ENCODE measurements around the gene OR2Y1.
"Not testable (repeated sequence)": the region's sequence is repeated elsewhere in the genome, so short reads cannot be mapped to it uniquely, and the experiment has no call there.

OR2Y1 gene, protein sequence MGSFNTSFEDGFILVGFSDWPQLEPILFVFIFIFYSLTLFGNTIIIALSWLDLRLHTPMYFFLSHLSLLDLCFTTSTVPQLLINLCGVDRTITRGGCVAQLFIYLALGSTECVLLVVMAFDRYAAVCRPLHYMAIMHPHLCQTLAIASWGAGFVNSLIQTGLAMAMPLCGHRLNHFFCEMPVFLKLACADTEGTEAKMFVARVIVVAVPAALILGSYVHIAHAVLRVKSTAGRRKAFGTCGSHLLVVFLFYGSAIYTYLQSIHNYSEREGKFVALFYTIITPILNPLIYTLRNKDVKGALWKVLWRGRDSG

DNA sequence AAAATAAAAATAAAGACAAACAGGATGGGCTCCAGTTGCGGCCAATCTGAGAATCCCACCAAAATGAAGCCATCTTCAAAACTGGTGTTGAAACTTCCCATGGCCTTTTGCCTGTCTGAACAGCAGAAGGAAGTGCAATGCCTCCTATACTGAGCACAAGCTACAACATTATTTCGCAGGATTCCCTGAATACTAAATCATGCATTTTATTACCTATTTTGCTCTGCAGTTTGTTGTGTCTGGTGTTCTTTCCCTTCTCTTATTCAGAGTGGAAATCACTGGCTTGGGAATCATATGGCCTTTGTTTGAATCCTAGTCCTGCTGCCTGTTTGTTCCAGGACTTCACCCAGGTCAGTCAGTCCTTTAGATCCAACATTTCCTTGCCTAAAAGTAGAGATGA, at the start of gene OR2Y1:
Gene OR2Y1 (minus strand): TSS at position 101 of the 400 bp plus-strand sequence. CDS start 0 bp downstream, at position 101.
- no peak for DNase-seq

DNA sequence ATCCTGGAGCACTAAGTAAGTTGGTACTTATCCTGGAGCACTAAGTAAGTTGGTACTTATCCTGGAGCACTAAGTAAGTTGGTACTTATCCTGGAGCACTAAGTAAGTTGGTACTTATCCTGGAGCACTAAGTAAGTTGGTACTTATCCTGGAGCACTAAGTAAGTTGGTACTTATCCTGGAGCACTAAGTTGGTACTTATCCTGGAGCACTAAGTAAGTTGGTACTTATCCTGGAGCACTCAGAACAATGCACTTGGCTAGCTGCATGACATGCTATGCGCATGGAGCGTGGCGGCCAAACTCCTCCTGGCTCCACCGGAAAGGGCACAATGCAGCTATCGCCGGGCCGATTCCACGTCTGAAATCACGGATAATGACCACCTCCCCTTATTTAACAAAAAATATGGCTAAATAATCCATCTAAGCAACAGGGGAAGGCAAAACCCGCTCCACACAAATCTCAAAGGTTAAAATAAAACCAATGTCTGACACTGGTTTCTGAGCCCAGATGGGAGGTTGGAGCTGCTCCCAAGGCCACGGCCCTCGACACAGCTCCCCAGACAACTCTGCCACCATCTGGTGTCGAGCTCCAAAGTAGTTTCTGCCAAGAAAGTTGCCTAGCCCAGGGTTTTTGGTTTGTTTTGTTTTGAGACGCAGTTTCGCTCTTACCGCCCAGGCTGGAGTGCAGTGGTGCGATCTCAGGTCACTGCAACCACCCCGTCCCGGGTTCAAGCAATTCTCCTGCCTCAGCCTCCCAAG, 49.0 kb upstream of the OR2Y1 start:
- not testable (repeated sequence) for DNase-seq

- DNase-seq, result no peak
These were observed 48.0 kb upstream of the OR2Y1 start for GRCh38 chr5:180787711-180788431.

DNA sequence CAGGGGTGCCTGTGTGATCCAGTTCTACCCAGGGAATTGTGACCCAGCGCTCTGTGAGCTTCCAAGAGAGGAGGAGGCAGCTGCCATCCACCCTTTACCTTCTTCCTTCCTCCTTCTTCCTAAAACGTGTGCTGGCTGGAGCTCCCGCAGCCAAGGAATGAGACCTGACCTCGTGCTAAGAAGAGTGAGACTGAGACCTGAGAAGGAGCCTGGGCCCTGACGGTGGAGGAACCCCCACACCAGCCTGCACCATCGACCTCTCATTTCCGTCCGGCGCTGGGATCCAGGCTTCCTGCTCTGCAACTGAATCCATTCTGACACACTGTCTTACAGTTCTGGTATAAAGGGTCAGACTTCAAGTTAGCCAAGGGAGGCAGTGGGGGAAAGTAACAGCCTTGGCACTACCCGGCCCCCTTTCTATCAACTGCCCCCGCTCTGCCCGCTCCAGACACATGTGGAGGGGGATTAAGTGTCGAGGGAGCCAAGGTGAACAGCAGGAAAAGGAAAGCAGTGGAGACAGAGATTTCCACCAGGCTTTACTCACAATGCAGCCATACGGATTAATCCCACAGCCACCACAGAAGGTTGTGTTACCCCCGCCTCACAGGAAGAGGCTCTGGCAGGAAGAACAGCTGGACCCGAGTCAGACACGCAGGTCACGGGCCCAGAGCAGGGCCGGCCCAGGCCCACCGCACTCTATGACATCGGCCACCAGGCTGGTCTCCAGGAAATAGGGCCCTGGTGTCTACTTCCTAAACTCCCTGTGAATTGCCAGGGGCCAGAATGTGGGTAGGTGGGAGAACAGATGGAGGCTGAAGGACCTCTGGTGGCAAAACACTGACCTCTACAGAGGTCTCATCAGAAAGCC, 46.9 kb upstream of the OR2Y1 start:
- peak; percentile 47 for DNase-seq

DNA sequence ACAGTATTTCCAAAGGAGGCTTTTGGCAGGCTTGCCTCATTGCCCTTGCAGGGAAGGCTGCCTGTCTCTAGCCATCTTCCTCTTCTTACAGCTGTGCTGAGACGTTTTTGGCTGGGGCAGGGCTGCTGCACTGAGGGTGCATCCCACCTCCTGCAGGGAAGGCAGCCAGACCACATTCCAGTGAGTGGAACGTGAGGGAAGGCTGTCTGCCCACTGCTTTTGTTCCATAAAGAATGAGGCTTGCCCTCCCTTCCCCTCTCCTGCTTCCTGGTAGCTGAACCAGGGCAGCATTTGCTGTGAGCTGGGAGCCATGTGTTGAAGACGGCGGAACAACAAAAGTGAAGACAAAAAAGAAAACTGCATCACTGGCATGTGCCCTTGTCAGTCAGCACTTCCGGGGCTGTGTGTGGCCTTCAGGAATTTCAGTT, 46.0 kb upstream of the OR2Y1 start:
- peak; percentile 80 for DNase-seq

- DNase-seq, result peak; percentile 50
These were observed 45.4 kb upstream of the OR2Y1 start for GRCh38 chr5:180785121-180785781.

- peak; percentile 88 for DNase-seq
These were observed 44.7 kb upstream of the OR2Y1 start for GRCh38 chr5:180784497-180785097.

DNA sequence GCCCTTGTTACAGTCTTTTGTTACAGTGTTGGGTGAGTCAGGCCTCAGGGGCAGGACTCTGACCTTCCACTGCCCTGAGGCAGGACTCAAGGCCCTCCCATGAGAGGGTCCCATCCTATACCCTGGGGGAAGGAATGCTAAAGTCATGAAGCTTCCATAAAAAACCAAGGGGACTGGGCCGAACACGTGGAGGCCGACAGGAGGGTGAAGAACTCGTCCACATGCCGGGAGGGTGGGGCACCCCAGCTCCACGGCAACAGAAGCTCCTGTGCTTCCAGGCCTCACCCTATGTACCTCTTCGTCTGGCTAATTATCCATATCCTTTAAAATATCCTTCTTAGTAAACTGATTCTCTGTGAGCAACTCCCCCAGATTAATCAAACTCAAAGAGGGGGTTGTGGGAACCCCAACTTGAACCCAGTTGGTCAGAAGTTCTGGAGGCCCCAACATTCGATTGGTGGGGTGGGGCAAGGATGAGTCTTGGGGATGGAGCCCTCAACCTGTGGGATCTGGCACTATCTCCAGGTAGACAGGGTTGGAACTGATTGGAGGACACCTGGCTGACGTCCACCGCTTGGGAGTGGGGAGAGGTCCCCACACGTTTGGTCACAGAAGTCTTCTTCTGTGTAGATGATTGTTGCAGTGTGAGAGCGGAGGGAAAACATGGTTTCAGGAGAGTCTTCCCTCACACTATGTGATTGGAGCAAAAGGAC, 43.6 kb upstream of the OR2Y1 start:
- DNase-seq, result no peak

- DNase-seq, result no peak
These were observed 42.9 kb upstream of the OR2Y1 start for GRCh38 chr5:180782748-180783147.

GRCh38 chr5:180781900-180782326, 42.1 kb upstream of the OR2Y1 start:
- not testable (repeated sequence) for DNase-seq

GRCh38 chr5:180779985-180780610, 40.2 kb upstream of the OR2Y1 start:
- DNase-seq, result no peak

DNA sequence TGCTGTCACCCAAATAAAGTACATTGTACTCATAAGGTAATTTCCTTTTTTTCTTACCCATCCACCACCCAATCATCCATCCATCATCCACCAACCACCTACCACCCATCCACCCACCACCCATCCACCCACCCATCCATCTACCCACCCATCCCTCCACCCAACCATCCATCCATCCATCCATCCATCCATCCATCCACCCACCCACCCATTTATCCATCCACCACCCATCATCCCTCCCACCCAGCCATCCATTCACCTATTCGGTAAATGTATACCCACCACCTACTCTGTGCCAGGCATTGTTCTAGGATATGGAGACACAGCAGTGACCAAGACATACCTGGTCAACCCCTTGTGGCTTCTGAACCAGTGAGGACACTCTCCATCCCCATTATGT, 37.6 kb upstream of the OR2Y1 start:
- no peak for DNase-seq

DNA sequence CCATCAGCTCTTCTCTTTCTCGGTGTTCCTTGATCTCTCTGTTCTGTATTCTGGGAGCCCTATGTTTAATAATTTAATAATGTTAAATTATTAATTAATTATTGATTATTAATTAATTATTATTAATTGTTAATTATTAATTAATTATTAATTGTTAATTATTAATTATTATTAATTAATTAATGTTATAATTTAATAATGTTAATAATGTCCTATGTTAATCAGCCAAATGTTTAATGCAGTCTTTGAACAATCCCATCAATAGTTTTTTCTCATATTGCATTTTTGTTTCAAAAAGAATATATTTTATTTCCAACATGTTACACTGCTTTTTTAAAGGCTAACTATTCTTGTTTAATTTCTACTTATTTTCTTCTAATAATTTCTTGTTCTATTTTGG, 36.5 kb upstream of the OR2Y1 start:
- DNase-seq, result no peak

GRCh38 chr5:180775624-180776023, 35.8 kb upstream of the OR2Y1 start:
- DNase-seq, result no peak

DNA sequence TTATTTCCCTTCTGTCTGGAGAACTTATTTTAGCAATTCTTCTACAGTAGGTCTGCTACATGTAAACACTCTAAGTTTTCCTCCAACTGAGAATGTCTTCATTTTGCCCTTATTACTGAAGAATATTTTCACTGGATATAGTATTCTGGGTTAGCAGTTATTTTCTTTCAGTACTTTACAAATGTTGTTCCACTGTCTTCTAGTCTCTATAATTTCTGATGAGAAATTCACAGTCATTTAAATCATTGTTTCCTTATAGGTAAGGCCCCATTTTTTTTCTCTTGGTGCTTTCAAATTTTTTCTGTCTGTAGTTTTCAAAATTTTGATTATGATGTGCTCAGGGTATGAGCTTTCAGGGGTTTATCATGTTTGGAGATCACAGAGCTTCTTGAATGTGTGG, 32.0 kb upstream of the OR2Y1 start:
- no peak for DNase-seq

DNA sequence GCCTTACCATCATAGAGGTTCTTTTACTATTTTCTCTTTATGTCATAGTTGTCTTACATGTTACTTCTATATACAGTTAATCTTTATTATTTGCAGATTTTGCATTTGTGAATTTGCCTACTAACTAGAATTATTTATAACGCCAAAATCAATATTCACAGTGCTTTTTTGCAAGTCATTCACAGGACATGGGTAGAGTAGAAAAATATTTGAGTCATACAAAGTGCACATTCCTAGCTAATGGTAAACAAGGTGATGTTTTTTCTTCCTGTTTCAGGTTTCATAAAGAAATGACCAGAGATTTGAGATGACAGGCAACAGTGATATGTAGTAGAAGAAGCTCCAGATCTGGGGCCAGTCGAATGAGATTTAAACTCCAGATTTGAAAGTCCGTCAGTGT, 30.0 kb upstream of the OR2Y1 start:
- no peak for DNase-seq

DNA sequence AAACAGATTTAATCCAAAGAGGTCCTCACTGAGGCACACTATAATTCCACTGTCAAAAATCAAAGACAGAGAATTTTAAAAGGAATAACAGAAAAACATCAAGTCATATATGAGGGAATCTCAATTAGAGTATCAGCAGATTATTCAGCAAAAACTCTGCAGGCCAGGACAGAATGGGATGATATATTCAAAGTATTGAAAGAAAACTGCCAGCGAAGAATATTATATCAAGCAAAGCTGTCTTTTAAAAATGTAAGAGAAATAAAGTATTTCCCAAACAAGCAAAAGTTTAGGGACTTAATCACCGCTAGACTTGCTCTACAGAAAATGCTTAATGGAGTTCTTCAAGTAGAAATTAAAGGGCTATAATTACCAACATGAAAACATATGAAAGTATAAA, 15.7 kb upstream of the OR2Y1 start:
- no peak for DNase-seq

DNA sequence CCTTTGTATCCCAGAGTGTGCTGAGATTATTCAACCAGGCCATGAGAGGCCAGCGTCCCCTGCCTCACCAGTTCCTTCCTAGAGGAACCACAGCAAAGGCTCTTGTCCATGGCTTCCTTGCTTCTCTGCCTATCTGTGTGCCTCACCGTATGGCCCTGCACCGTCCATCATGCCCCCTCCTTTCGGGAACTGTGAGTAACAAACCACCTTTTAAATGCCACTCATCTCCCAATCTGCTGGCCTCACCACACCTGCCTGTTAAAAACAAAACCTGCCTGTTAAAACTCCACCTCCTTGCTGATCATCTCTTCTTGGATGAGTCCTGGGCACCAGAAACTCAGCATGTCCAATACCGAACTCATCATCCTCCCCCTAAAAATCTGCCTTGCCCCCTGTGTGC, 4.4 kb upstream of the OR2Y1 start:
- DNase-seq, result no peak

DNA sequence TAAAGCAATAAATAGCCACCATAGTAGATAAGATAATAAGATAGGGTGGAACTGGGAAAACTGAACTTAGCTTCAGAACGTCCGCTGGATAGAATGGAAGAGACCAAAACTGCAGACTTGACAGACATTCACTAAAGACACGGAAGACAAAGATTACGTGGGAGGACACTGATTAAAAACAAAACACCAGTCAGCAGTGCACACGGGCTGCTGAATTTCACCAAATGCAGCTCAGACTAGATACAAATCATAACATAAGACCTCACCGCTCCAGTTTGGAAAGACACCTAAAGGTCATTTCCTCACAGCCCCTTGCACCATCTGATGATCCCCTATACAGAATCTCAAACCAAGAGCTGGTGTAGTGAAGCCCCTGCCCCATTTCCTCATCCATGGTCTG, 2.9 kb upstream of the OR2Y1 start:
- no peak for DNase-seq

DNA sequence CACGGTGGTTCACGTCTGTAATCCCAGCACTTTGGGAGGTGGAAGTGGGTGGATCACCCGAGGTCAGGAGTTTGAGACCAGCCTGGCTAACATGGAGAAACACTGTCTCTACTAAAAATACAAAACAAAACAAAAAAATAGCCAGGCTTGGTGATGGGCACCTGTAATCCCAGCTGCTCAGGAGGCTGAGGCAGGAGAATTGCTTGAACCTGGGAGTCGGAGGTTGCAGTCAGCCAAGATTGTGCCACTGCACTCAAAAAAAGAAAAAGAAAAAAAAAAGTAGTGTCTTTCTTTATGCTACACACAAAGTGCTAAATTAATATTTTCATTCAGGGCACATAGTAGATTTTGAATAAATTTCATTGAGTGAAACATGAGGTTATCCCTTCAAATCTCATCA, 1.1 kb upstream of the OR2Y1 start:
- not testable (repeated sequence) for DNase-seq
